Tibial artery (tissue), 4 donors: ENCODE results near the gene RDH11.

Experiments
- DNase-seq, 2 donors: peaks; one replicate each; pipeline ENCODE4 v3.0.0-alpha.2; 2019
- H3K27ac ChIP-seq, 2 donors: fragments of 200-600 bp; sonication (generic) in 1 of 2; 1 replicate in 1 of 2; 2 replicates in 1 of 2; pipeline ENCODE4 v1.5.1; 2018 to 2019; ENCODE audit warnings: mild to moderate bottlenecking in 1 of 2
- H3K27me3 ChIP-seq, 2 donors: fragments of 200-600 bp; sonication (generic) in 1 of 2; one replicate each; pipeline versions ENCODE4 v1.5.1 to v1.6.0; 2016 to 2019
- H3K36me3 ChIP-seq, 3 donors: fragments of 200-600 bp; sonication (generic) in 2 of 3; one replicate each; pipeline ENCODE4 v1.5.1; 2016 to 2019; ENCODE audit warnings: mild to moderate bottlenecking in 2 of 3
- H3K4me1 ChIP-seq, 4 donors: fragments of 200-600 bp; sonication (generic) in 2 of 4; 1 replicate in 3 of 4; 2 replicates in 1 of 4; pipeline ENCODE4 v1.5.1; 2016 to 2019
- H3K4me3 ChIP-seq, 2 donors: fragments of 200-600 bp; sonication (generic) in 1 of 2; 1 replicate in 1 of 2; 2 replicates in 1 of 2; pipeline ENCODE4 v1.5.1; 2018 to 2019; ENCODE audit warnings: mild to moderate bottlenecking in 2 of 2
- H3K9me3 ChIP-seq, 3 donors: fragments of 200-600 bp; sonication (generic) in 1 of 3; one replicate each; pipeline ENCODE4 v1.5.1; 2016 to 2019
- CTCF ChIP-seq, 2 experiments: fragments of 200-600 bp in 1 of 2; fragments of 450-650 bp in 1 of 2; IDR thresholded peaks; one replicate each; pipeline ENCODE4 v1.5.1; 2017 to 2019; ENCODE audit warnings: antibody characterized with exemption in 2 of 2, mild to moderate bottlenecking in 1 of 2, moderate library complexity in 1 of 2
- intact Hi-C: fragments of 100-400 bp; cut with DNase I; formaldehyde crosslinking; loops from one replicate; pipeline ENCODE4 v1.15.0; 2023; ENCODE audit warnings: low total_unique reads

Gene RDH11

DNA sequence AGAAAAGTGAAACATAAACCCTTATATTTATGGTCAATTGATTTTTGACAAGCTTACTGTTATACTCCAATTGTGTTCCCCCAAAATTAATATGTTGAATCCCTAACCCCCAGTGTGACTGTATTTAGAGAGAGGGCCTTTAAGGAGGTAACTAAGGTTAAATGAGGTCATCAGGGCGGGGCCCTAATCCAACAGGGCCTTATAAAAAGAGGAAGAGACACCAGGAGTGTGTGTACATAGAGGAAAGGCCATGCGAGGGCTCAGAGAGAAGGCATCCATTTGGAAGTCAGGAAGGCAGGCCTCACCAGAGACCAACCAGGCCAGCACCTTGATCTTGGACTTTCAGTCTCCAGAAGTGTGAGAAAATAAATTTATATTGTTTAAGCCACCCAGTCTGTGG, 14.6 kb downstream of the RDH11 start:
- intact Hi-C loops, result no loop called here
- H3K36me3 ChIP-seq, result peaks cover 0 to 54% (median 20%) of the 10 kb centered on the region in 3 donors
- H3K27ac ChIP-seq, result no peak overlapping the region
- TF ChIP-seq CTCF (IDR thresholded peaks at IDR 0.05), result no peak
- H3K9me3 ChIP-seq, result no peaks in the 10 kb centered on the region
- no peak overlapping the region for H3K4me3 ChIP-seq
- DNase-seq, result peak in 1 of 2 donors; percentile 23
- H3K4me1 ChIP-seq, result no peaks in the 10 kb centered on the region
- H3K27me3 ChIP-seq, result no peaks in the 10 kb centered on the region

DNA sequence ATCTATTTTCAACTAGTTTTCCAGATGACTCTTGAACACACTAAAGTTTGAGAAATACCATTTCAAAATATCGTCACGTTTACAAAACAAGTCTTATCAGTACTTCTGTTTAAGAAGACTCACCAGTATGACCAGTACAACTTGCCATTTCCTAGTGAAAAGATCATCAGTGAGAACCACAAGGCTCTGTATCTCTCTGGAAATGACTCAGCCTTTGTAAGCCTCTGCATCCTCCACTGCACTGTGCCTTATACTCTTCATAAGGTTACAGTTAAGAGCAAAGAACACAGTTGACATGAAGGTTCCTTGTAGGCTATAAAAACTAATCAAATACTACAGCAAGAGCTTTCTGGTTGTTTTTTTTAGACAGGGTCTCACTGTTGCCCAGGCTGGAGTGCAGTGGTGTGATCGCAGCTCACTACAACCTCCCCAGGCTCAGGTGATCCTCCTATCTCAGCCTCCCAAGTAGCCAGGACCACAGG, 15.4 kb downstream of the RDH11 start:
- Histone ChIP-seq H3K27me3 (no peaks in the 10 kb centered on the region), H3K9me3 (no peaks in the 10 kb centered on the region), H3K27ac (no peak overlapping the region), H3K36me3 (peaks cover 0 to 47% (median 14%) of the 10 kb centered on the region in 3 donors), H3K4me3 (no peak overlapping the region), H3K4me1 (peaks cover 0 to 5% (median 2%) of the 10 kb centered on the region in 4 donors)
- intact Hi-C loops, result no loop called here
- no peak for TF ChIP-seq CTCF (IDR thresholded peaks at IDR 0.05)
- DNase-seq, result no peak

GRCh38 chr14:67679006-67679405, 16.6 kb downstream of the RDH11 start:
- intact Hi-C loops, result no loop called here
- TF ChIP-seq CTCF (IDR thresholded peaks at IDR 0.05), result no peak
- Histone ChIP-seq H3K27ac (no peak overlapping the region), H3K4me3 (no peak overlapping the region), H3K27me3 (no peaks in the 10 kb centered on the region), H3K36me3 (peaks cover 0 to 38% (median 14%) of the 10 kb centered on the region in 3 donors), H3K9me3 (no peaks in the 10 kb centered on the region), H3K4me1 (peaks cover 0 to 6% (median 3%) of the 10 kb centered on the region in 4 donors)
- no peak for DNase-seq

GRCh38 chr14:67675219-67675582, 20.4 kb downstream of the RDH11 start:
- intact Hi-C loops, result no loop called here
- Histone ChIP-seq H3K27ac (peak overlapping the region; percentile 96 to 97), H3K4me3 (peak overlapping the region; percentile 83 to 94), H3K4me1 (peaks cover 0 to 36% (median 22%) of the 10 kb centered on the region in 4 donors), H3K27me3 (no peaks in the 10 kb centered on the region), H3K36me3 (peaks cover 0 to 16% (median 5%) of the 10 kb centered on the region in 3 donors), H3K9me3 (no peaks in the 10 kb centered on the region)
- DNase-seq, result no peak
- TF ChIP-seq CTCF (IDR thresholded peaks at IDR 0.05), result no peak

GRCh38 chr14:67674480-67675218, 20.9 kb downstream of the RDH11 start, which contains the start of gene VTI1B:
Gene VTI1B (minus strand): TSS chr14:67674632. CDS start chr14:67674489, 143 bp downstream.
- Histone ChIP-seq H3K27ac (peak within 1 kb of the TSS; percentile 96 to 97), H3K9me3 (no peaks in the 10 kb centered on the region), H3K4me1 (peaks cover 0 to 36% (median 22%) of the 10 kb centered on the region in 4 donors), H3K27me3 (no peaks in the 10 kb centered on the region), H3K36me3 (peaks cover 0 to 10% (median 0%) of the 10 kb centered on the region in 3 donors), H3K4me3 (peak within 1 kb of the TSS; percentile 83 to 94)
- DNase-seq, result peak; percentile 68 to 88
- TF ChIP-seq CTCF (IDR thresholded peaks at IDR 0.05), result no peak
- intact Hi-C loops, result no loop called here
